ENCODE results near the gene ABTB1.
A peak's percentile ranks its signal among the peaks of the same experiment; 100 is the strongest.

ABTB1 gene

DNA sequence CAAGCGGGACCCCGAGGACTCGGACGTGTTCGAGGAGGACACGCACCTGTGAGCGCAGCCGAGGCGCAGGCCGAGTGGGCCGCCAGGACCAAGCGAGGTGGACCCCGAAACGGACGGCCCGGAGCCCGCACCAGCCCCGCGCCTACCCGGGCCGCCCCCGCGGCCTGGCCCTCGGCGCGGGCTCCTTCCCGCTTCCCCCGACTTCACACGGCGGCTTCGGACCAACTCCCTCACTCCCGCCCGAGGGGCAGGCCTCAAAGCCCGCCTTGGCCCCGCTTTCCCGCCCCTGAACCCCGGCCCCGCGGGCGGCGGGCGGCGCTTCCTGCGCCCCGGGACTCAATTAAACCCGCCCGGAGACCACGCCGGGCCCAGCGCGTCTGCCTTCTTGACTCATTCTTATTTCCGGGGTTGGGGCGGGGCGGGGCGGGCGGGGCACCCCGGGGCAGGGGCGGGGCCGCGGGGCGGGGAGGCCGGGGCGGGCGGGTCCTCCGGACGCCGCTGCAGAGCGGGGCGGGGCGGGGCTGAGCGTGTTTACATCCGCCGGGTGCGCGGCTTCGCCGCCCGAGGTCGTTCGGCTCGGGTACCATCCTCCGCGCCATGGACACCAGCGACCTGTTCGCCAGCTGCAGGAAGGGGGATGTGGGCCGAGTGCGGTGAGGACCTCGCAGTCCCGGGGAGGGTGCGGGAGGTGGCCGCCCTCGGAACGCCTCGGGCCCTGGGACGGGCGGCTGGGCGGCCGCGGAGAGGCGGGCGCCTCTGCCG is at the start of gene ABTB1:
TSS of gene ABTB1 (plus strand) at position 524 of the 762 bp plus-strand sequence. CDS start at position 598, 74 bp downstream.
- DNase-seq: no peak

DNA sequence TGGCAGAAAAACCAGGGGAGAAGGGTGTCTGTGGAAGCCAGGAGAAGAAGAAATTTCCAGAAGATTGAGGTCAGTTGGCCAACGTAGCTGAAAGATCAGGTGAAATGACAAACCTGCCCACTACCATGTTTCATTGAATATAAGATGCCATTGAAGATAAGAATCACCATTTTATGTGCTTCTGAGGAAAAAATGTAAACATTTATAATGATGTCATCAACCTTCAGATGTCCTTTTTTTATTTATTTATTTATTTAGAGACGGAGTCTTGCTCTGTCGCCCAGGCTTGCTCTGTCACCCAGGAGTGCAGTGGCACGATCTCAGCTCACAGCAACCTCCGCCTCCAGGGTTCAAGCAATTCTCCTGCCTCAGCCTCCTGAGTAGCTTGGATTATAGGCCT is 48.7 kb upstream of the ABTB1 start:
- DNase-seq: no peak

DNA sequence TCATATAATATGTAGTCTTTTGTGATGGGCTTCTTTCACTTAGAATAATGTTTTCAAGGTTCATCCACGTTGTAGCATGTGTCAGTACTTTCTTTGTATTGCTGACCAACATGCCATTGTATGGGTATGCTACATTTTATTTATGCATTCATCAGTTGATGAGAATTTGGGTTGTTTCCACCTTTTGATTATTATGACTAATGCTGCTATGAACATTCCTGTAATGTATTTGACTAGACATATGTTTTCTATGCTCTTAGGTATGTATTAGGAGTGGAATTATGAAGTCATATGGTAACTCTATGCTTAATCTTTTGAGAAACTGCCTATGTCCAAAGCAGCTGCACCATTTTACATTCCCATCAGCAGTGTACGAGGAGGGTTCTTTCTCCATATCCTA is 46.9 kb upstream of the ABTB1 start:
- no peak for DNase-seq

DNA sequence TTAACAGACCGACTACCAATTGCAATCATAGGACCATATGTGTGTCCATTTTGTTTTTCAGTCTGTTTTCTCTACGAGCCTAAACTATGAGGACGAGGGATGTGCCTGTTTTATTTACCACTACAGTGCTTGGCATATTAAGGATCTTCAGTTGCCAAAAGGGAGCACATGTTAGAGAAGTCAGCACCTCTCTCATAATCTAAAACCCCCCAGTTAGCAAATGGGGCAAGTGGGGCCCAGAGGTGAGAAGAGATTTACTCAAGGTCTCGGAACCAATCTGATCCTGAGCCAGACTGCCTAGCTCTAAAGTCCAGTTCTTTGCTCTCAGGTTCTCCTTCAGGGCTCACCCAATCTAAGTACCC is 44.3 kb upstream of the ABTB1 start:
- DNase-seq: no peak

DNA sequence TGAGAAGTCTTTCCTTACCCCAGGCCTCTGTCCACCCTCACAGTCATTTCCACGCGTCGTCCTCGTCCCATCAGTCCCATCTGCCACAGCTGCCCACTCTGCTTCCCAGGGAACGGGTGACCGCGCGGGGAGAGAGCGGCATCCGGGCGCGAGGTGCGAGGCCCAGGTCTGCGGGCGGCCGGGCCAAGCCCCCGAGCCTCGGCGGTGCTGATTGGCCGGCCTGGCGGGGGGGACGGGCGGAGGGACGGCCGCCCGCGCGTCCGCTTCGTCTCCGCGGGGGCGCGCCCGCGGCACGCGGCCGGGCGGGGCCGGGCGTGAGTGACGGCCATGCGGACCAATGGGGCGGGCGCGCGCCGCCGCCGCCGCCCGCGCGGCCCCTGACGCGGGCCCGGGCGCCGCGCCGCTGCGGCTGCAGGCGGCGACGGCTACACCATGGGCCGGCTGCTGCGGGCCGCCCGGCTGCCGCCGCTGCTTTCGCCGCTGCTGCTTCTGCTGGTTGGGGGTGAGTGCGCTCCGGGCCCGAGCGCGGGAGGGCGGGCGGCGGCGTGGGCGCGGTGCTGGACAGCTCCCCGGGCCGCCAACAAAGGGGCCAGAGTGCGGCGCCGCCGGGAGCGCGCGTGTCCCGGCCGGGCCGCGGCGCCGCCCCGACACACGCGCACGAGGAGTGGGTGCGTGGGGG is 43.8 kb upstream of the ABTB1 start, which contains the start of gene PODXL2:
TSS of gene PODXL2 (plus strand) at position 398 of the 679 bp plus-strand sequence. CDS start at position 433, 35 bp downstream.
- DNase-seq: peak; percentile 33

DNA sequence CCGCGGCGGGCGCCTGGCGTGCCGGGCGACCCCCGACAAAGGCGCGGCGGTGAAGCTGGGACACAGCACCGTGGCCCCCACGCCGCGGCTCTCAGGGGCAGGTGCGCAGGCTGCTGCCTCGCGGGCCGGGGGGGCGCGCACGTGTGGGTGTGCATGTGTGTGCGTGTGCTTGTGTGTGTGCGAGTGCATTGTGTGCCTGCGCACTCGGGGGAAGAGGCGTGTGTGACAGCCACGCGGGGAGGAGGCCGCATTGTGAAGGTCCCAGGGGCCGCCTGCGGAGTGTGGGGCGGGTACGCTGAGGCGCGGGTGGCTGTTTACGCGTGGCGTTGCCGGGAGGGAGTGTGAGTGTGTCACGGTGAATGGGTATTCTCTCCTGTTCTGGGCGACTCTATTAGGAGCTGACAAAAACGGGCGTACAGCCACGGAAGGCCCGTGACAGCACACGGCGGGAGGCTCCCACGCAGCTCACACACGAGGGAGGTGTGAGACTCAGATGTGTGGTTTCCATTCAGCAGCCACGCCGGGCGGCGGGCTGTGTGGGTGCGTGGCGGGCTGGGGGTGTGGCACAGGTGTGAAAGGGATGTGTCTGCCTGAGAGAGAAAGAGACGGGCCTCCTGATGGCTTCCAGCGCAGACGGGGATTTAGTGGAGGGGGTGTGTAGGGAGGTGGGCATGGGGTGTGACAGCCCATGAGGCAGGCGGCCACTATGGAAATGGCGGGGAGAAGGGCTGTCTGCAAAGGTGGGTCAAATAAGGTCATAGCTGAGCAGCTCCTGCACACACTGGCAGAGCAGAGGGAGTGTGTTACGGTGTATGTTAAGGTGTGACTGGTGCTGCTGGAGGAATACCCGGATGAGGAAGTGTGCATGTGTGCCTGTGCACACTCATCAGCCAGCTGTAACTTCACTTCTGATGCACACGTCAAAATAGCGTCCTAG is 43.0 kb upstream of the ABTB1 start:
- DNase-seq: no peak

DNA sequence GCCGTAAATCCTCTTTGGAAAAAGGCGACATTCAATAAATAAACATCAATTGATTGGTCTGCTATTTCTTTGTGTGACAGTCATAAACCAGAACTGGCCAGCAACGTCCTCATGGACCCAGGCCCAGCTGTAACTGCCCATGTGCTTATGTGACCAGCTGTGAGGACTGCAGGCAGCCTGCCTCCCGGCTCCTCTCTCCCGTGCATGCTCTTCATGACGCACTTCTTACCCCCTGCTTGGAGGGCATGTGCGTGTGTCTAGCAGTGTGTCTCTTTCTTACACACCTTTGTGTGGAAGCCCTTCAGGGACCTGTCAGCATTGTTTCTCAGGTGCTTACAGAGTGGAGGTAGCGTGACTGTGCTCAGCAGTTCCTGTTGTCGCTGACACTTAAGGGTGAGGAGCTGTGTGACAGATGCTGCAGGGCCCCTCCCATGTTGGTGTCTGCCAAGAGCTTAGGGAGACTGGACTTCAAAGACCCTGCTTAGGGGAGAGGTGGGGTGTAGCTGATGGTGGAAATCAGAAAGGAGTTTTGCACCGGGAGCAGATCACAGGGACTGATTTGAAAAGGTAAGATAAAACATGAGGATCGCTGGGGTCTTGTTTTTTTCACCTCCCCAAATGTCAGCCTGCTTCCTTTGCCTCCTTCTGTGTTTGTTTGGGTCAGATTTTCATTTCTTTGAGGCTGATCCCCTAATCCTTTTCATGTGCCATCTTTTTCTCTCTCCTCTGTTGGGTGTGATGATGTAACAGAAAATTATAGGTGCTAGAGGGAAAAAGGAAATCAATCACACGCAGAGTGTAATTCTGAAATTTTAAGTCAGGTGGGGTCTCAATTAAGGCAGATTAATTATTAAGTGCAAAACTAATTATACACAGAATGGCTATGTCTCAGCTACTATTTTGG is 41.7 kb upstream of the ABTB1 start:
- no peak for DNase-seq

DNA sequence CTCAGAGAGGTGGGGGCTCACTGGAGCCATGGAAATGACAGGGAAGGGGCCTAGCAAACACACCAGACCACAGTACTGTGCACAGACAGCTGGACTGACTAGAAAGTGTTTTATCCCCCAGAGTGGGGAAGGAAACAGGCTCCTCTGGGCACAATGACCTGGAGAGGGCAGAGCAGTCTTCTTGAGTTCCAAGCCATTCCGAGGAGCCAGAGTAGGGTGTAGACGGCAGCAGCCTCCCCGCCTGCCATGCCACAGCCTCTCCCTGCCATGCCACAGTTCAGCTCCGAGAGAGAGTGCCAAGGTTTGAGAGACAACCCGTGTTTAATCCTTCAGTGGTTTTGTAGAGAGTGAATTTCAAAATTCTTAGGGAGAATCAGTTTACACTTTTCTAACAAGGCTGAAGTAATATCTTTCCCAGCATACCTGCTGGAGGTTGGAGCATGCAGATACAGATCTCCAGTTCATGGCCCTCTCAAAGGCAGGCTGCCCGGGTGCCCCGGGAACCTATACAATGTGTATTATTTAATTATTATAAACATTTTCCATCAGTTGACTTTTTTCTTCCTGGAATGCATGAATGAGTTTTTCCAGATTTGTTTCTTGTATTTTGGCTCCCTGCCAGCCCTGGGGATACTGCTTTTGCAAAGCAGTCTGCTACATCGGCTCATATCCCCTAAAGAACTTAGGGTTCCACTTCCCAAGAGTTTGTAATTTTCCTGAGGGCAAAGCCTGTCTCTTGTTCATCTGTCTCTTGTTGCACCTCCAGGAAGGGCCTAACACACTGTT is 40.5 kb upstream of the ABTB1 start:
- DNase-seq: no peak

DNA sequence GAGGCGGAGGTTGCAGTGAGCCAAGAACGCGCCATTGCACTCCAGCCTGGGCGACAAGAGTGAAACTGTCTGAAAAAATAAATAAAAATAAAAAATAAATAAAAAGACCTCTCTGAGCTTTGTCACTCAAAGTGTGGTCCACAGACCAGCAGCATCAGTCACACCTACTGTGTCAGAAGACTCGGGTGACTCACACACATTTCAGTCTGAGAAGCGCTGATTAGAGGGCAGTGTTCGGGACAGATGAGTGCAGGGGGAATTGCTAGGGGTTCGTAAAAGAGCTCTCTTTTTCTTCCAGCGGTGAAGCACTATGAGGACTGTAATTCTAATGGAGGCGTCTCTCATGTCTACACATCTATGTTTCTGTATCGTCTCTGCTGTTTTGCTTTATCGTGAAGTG is 38.1 kb upstream of the ABTB1 start:
- DNase-seq: no peak

DNA sequence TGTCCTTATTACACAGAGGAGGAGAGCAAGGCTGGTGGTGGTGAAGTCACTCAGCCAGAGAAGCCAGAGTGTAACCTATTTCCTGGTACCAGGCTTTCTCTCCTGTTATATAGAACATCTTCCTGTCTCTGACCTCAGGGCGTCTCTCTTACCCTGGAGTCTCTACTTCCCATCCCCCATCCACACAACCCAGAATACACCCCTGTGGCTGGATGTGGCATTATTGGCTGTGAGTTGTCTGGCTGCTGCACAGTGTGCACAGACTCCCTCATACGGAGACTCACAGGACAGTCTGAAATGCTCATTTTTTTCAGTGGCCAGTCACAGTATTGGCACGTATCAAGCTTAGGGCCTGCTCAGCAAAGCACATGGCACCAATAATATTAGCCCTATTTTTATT is 35.2 kb upstream of the ABTB1 start:
- no peak for DNase-seq

DNA sequence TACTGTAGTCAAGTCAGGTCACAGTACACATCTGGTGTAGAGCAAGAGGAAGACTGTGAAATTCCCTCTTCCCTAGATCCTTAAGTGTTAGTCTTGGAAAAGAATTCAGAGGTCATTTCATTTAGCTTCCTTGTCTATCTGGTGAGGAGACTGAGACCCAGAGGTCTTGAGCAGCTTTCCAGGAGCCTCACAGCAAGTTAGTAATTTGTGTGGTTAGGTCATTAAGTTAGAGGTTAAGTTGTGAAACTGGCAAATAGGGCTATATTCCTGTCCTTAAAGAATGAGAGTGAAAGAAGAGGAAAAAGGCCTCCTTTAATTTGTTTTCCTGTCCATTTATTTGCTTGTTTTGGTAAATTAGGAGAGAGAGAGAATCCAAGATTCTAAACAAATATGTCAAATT is 34.8 kb upstream of the ABTB1 start:
- DNase-seq: no peak

DNA sequence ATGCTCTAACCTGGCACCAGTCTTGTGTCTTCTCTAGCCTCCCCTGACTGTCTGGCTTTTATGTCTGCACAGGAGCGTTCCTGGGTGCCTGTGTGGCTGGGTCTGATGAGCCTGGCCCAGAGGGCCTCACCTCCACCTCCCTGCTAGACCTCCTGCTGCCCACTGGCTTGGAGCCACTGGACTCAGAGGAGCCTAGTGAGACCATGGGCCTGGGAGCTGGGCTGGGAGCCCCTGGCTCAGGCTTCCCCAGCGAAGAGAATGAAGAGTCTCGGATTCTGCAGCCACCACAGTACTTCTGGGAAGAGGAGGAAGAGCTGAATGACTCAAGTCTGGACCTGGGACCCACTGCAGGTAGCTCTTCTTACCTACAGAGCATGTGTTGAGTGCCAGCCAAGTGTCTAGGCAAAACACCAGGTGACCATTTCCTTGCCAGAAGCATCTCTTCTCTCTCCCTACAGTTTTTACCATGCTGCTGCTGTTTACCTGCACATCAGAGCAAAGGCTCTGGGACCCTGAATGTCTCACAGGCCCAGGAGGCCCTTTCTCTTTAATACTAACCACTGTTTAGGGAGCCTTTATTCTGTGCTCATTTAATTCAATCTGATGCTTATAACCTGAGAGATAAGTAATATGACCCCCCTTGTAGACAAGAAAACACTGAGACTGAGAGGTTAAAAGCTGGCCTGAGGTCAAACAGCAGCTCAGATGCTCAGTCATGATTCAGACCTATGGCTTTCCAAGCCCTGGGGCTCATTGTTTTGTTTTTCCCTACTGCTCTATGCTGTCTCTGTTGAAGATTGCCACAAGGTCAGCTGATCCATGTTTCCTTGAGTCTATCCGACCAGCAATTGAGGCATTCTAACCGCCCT is 33.3 kb upstream of the ABTB1 start:
- no peak for DNase-seq

DNA sequence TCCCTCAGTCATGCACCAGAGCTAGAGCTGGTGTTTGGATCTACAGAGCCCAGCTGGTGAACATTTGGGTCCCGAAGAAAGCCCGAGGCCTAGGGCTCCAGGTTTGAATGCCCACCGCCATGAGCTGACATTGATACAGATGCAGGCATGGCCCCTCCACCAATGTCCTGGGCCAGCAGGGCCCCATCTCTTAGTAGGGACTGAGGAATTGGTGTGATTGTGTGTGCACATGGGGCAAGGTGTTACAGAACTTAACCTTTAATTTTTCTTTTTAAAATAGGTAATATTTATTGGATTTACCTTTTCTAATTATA is 32.8 kb upstream of the ABTB1 start:
- no peak for DNase-seq

DNA sequence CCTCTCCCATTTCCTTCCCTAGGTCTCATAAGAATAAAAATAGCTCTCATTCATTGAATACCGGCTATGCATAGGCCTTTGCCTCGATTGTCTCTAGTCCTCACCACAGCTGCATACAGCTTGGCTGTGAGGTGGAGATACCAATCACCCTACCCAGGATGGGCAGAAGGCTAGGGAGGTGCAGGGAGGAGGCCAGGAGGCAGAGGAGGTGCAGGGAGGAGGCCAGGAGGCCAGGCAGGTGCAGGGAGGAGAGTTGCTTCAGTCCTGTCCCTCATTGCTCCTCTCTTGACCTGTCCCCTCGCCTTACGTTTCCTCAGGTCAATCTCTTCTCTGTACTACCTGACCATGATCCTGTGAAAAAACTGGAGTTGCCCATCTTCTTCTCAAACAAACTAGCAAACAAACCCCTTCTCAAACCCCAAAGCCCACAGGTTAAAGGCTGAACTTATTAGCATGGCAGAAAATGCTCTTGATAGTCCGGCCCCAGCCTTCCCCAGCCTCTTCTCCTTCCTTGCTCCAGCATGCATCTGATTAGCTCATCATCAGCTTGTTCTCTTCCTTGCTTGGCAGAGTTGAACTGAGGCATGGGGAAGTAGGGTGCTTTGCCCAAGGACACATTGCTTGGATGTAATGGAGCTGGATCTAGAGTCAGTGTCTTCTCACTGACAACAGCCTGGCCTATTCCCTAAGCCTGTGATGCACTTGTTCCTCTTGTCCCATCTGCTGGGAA is 27.9 kb upstream of the ABTB1 start:
- DNase-seq: no peak

DNA sequence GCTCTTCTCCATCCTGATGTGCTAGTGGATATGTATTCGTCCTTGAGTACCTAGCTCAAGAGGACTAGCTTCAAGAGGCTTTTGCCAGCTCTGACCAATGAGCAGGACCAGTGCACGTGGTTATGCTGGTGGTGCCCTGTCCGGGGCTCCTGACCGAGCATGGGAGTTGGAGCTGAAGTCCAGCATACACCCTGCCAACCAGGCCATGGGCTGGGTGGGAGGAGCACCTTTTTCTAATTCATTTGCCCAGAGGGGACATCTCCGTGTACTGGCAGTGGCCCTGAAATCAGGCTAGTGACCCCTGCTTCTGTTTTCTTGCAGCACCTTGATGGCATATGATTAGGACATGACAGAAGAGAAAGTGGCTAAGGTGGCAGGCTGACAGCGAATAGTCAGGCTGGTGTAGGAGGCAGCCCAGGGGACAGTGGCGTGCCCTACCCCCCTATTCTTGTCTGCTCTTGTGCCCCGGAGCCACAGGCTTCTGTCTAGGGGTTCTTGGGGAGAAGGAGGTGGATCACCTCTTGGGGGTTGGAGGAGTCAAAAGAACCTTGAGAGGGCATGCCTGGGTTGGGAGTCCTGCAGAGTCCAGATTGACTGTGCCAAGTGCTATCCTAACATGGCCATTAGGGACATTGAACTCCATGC is 27.3 kb upstream of the ABTB1 start:
- DNase-seq: no peak

DNA sequence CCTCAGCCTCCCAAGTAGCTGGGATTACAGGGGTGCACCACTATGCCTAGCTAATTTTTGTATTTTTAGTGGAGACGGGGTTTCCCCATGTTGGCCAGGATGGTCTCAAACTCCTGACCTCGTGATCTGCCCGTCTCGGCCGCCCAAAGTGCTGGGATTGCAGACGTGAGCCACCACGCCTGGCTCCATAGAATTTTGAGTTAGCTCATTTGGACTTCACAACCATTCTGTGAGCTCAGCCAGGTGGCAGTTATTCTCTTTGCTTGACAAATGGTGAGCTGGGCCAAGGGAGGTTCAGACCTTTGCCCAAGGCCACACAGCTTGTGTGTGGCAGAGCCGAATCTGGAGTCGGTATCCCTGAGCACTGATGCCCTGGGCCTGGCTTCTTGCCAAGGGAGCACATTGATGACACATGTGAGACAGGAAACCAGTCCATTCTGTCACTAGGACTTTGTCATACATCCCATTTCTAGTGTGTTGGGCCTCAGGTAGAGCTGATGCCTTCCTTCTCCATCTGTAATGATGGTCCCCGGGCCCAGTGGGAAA is 26.2 kb upstream of the ABTB1 start:
- no peak for DNase-seq

DNA sequence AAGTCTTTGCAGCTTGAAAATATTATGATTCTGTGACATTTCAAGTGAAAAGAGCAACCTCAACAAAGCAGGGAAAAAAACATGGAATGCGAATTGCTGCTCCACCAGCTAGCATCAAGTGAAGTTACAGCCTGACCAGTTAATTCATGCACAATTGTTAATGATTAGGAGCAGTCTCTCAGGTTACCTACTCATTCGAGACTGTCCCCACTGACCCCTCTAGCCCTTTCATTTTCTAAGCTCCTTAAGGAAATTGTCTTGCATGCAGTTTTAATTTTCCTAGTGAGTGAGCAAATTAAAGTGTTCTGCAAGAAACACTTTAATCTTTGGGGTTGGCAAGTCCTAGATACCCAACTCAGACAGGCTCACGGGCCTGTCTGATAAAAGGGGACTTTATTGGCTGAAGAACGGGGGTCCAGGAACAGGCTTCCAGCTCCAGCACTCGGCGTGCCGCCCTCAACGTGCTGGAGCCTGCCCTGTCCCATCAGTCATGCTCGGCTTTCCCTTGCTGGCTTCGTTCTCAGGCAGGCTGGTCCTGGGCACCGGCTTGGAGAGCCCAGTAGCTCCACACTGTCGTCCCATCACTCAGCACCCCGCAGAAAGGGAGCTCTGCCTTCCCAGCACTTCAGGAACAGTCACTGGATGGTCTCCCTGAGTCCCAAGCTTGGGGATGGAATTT is 25.4 kb upstream of the ABTB1 start:
- DNase-seq: no peak

DNA sequence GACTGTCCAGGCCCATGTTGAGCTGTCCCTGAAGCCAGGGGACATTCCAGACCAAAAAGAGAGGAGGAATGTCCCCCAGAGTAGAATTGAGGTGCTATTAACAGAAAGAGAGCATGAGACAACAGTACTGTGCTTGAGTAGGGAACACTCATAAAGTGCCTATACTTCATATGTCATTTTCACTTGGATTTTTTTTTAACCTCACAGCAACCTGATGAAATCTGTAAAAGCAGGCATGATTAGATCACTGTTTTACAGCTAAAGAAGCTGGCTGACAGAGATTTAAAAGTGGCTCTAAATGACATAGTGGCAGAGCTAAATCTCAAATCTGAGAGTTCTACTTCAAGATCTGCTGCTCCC is 24.9 kb upstream of the ABTB1 start:
- no peak for DNase-seq

DNA sequence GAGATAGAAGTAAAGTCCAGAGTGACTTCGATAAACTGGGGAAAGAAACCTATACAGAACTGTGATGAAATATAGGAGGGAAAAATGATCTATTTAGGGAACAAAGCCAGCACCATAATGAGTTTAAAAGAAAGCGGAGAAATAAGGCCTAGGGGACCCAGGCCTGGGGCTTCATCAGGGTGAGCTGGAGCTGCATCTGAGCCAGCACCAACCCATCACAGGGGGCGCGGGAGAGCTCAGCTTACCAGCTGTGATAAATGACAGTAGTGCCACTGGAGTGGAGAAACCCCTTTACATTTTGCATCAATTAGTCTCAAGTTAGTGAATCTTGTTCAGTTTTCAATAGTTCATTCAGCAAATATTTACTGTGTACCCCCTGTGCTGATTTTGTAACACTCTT is 22.5 kb upstream of the ABTB1 start:
- DNase-seq: no peak

All from NCI-H1417 treated with DMSO at 0.1 percent for 48 hours (cell line).